CD4-positive, CD25-positive, alpha-beta regulatory T cell (primary cell): ENCODE measurements around the gene PIM3. TPM values are rescaled to one million over a fixed set of nuclear protein-coding genes. Genes with fewer than 3 reads are reported as not detected.

Source experiments
- ATAC-seq, 2 donors: fragments of 150-1000 bp; cut with Tn5 transposase; one replicate each; pipeline ENCODE4 v1.10.0; 2021; ENCODE audit warnings: low read depth in 2 of 2, moderate number of reproducible peaks in 2 of 2, moderate library complexity in 1 of 2
- DNase-seq, 3 donors: peaks; one replicate each; pipeline versions ENCODE4 v3.0.0 to v3.0.0-alpha.2; 2012 to 2022; ENCODE audit warnings: mixed read lengths in 1 of 3
- H3K27ac ChIP-seq: one replicate; pipeline ENCODE4 v1.7.0; 2013; ENCODE audit warnings: mild to moderate bottlenecking, low read length; ENCODE audit not compliant: insufficient read depth, poor library complexity, severe bottlenecking
- H3K27me3 ChIP-seq: one replicate; pipeline ENCODE4 v1.7.0; 2013; ENCODE audit warnings: low read length; ENCODE audit not compliant: control insufficient read depth, insufficient read depth
- H3K36me3 ChIP-seq: one replicate; pipeline ENCODE4 v1.7.0; 2013; ENCODE audit warnings: mild to moderate bottlenecking, low read length, moderate library complexity; ENCODE audit not compliant: control insufficient read depth, insufficient read depth
- H3K4me1 ChIP-seq: 2 replicates; pipeline ENCODE4 v1.7.0; 2013; ENCODE audit warnings: mild to moderate bottlenecking, low read length; ENCODE audit not compliant: insufficient read depth, control insufficient read depth, poor library complexity, severe bottlenecking
- H3K4me3 ChIP-seq: one replicate; pipeline ENCODE4 v1.7.0; 2013; ENCODE audit warnings: low read depth, mild to moderate bottlenecking, low read length, moderate library complexity
- H3K9me3 ChIP-seq, 2 experiments: 1 replicate in 1 of 2; 2 replicates in 1 of 2; pipeline ENCODE4 v1.7.0; 2013; ENCODE audit warnings: low read length in 2 of 2, mild to moderate bottlenecking in 1 of 2, moderate library complexity in 1 of 2; ENCODE audit not compliant: control insufficient read depth in 2 of 2
- H3K27ac Mint-ChIP-seq, 3 donors: one replicate each; pipeline ENCODE4 v1.8.0; 2020 to 2022; ENCODE audit warnings: mild to moderate bottlenecking in 3 of 3, mixed read lengths in 3 of 3, moderate library complexity in 2 of 3
- H3K27me3 Mint-ChIP-seq: one replicate; pipeline ENCODE4 v1.8.0; 2022; ENCODE audit warnings: mild to moderate bottlenecking, mixed read lengths
- H3K36me3 Mint-ChIP-seq: one replicate; pipeline ENCODE4 v1.8.0; 2020; ENCODE audit warnings: mixed read lengths
- H3K4me1 Mint-ChIP-seq, 4 donors: one replicate each; pipeline ENCODE4 v1.8.0; 2020 to 2022; ENCODE audit warnings: mixed read lengths in 4 of 4, mild to moderate bottlenecking in 1 of 4
- H3K4me3 Mint-ChIP-seq, 4 donors: one replicate each; pipeline ENCODE4 v1.8.0; 2020 to 2022; ENCODE audit warnings: mild to moderate bottlenecking in 4 of 4, mixed read lengths in 4 of 4, moderate library complexity in 3 of 4
- H3K9me3 Mint-ChIP-seq, 7 donors: one replicate each; pipeline ENCODE4 v1.8.0; 2020 to 2022; ENCODE audit warnings: mixed read lengths in 7 of 7, mild to moderate bottlenecking in 3 of 7, moderate library complexity in 2 of 7
- polyA plus RNA-seq, 4 donors: library from polyadenylated mRNA; unstranded; fragments of 300-500 nt; fragmentation: Illumina TruSeq; gene quantifications; one replicate each; pipeline ENCODE4 v1.2.3, GENCODE V29; 2021
- total RNA-seq: library from RNA; stranded (reverse); gene quantifications from one replicate; pipeline ENCODE4 v1.2.3, GENCODE V29; 2022

Gene PIM3
- total and polyA plus RNA-seq, 5 donors from 2014 or later, result 34.0 to 294 (median 41.3) TPM

GRCh38 chr22:50009765-50010675, 49.4 kb downstream of the PIM3 start:
- Histone ChIP-seq H3K4me1 (peaks cover 40% of the 10 kb centered on the region), H3K27me3 (no peaks in the 10 kb centered on the region), H3K9me3 (no peaks in the 10 kb centered on the region), H3K27ac (no peak overlapping the region), H3K36me3 (no peaks in the 10 kb centered on the region), H3K4me3 (no peak overlapping the region)
- H3K4me1 Mint-ChIP-seq, result peaks cover 0 to 25% (median 5%) of the 10 kb centered on the region in 4 donors
- DNase-seq (no peak), ATAC-seq (no peak)
- H3K27ac Mint-ChIP-seq, result peak overlapping the region in 1 of 3 donors; percentile 69
- no peaks in the 10 kb centered on the region for H3K9me3 Mint-ChIP-seq
- peaks cover 4% of the 10 kb centered on the region for H3K27me3 Mint-ChIP-seq
- no peaks in the 10 kb centered on the region for H3K36me3 Mint-ChIP-seq
- peak overlapping the region in 3 of 4 donors; percentile 31 to 63 (median 51) for H3K4me3 Mint-ChIP-seq

- H3K9me3 ChIP-seq, result no peaks in the 10 kb centered on the region
- no peak overlapping the region for H3K4me3 ChIP-seq
- H3K4me1 ChIP-seq, result peaks cover 46% of the 10 kb centered on the region
- H3K36me3 Mint-ChIP-seq, result no peaks in the 10 kb centered on the region
- DNase-seq, result peak in 2 of 3 donors; percentile 47 to 63
- H3K9me3 Mint-ChIP-seq, result no peaks in the 10 kb centered on the region
- peak overlapping the region; percentile 77 for H3K27ac ChIP-seq
- H3K36me3 ChIP-seq, result no peaks in the 10 kb centered on the region
- H3K4me1 Mint-ChIP-seq, result peaks cover 0 to 25% (median 5%) of the 10 kb centered on the region in 4 donors
- peak overlapping the region; percentile 29 to 74 (median 55) for H3K27ac Mint-ChIP-seq
- no peaks in the 10 kb centered on the region for H3K27me3 ChIP-seq
- H3K27me3 Mint-ChIP-seq, result peaks cover 4% of the 10 kb centered on the region
- peak overlapping the region in 3 of 4 donors; percentile 44 to 79 (median 68) for H3K4me3 Mint-ChIP-seq
- peak; percentile 39 to 52 for ATAC-seq
These were observed 50.3 kb downstream of the PIM3 start for GRCh38 chr22:50010676-50011446.

GRCh38 chr22:50011447-50012210, 51.1 kb downstream of the PIM3 start:
- H3K27ac Mint-ChIP-seq, result peak overlapping the region; percentile 29 to 89 (median 76)
- Histone ChIP-seq H3K4me3 (no peak overlapping the region), H3K36me3 (no peaks in the 10 kb centered on the region), H3K4me1 (peaks cover 54% of the 10 kb centered on the region), H3K27ac (peak overlapping the region; percentile 77), H3K27me3 (no peaks in the 10 kb centered on the region), H3K9me3 (no peaks in the 10 kb centered on the region)
- ATAC-seq, result no peak
- no peak for DNase-seq
- H3K4me1 Mint-ChIP-seq, result peaks cover 0 to 28% (median 5%) of the 10 kb centered on the region in 4 donors
- H3K27me3 Mint-ChIP-seq, result peaks cover 4% of the 10 kb centered on the region
- H3K9me3 Mint-ChIP-seq, result no peaks in the 10 kb centered on the region
- H3K36me3 Mint-ChIP-seq, result no peaks in the 10 kb centered on the region
- peak overlapping the region; percentile 56 to 79 (median 70) for H3K4me3 Mint-ChIP-seq

GRCh38 chr22:50012211-50013181, 51.9 kb downstream of the PIM3 start, which contains the start of gene IL17REL:
Gene IL17REL, minus strand, starts transcription at chr22:50012765. Its CDS starts 119 bp downstream, at chr22:50012646.
- Mint-ChIP-seq H3K36me3 (no peaks in the 10 kb centered on the region), H3K9me3 (no peaks in the 10 kb centered on the region), H3K4me1 (peaks cover 0 to 35% (median 6%) of the 10 kb centered on the region in 4 donors), H3K4me3 (peak within 1 kb of the TSS; percentile 56 to 79 (median 70)), H3K27ac (peak within 1 kb of the TSS; percentile 29 to 91 (median 78)), H3K27me3 (peaks cover 4% of the 10 kb centered on the region)
- H3K9me3 ChIP-seq, result no peaks in the 10 kb centered on the region
- H3K4me3 ChIP-seq, result no peak within 1 kb of the TSS
- no peaks in the 10 kb centered on the region for H3K36me3 ChIP-seq
- H3K4me1 ChIP-seq, result peaks cover 62% of the 10 kb centered on the region
- DNase-seq (no peak), ATAC-seq (no peak)
- peak within 1 kb of the TSS; percentile 77 for H3K27ac ChIP-seq
- no peaks in the 10 kb centered on the region for H3K27me3 ChIP-seq

Other genes starting within 250 kb of the PIM3 start
- gene BRD1, start 132.9 kb upstream of the PIM3 start, total RNA-seq, result 133 TPM
- gene BRD1, start 132.9 kb upstream of the PIM3 start, polyA plus RNA-seq, result 1 to 10 TPM; 2.0 to 2.4 (median 2.2) TPM
- 17.1 TPM for gene ZBED4, start 106.9 kb upstream of the PIM3 start, total RNA-seq
- 1 to 10 TPM; 6.1 to 7.4 (median 6.9) TPM for gene ZBED4, start 106.9 kb upstream of the PIM3 start, polyA plus RNA-seq
- 18.1 TPM for gene ALG12, start 42.3 kb upstream of the PIM3 start, total RNA-seq
- 10 to 100 TPM; 12.6 to 16.9 (median 15.0) TPM for gene ALG12, start 42.3 kb upstream of the PIM3 start, polyA plus RNA-seq
- gene CRELD2, start 42.1 kb upstream of the PIM3 start, total RNA-seq, result 37.8 TPM
- gene CRELD2, start 42.1 kb upstream of the PIM3 start, polyA plus RNA-seq, result 10 to 100 TPM; 22.4 to 38.2 (median 31.8) TPM
- 0.57 TPM for gene IL17REL, start 52.0 kb downstream of the PIM3 start, total RNA-seq
- gene IL17REL, start 52.0 kb downstream of the PIM3 start, polyA plus RNA-seq, result under 1 TPM in 1 of 4 donors, not detected in 3; 0.07 TPM
- gene TTLL8, start 97.5 kb downstream of the PIM3 start, total RNA-seq, result not detected
- not detected for gene TTLL8, start 97.5 kb downstream of the PIM3 start, polyA plus RNA-seq
- 1.1 TPM for gene MLC1, start 124.7 kb downstream of the PIM3 start, total RNA-seq
- under 1 TPM in 3 of 4 donors, not detected in 1; 0.20 to 0.87 (median 0.28) TPM for gene MLC1, start 124.7 kb downstream of the PIM3 start, polyA plus RNA-seq
- not detected for gene MOV10L1, start 129.2 kb downstream of the PIM3 start, total RNA-seq
- not detected for gene MOV10L1, start 129.2 kb downstream of the PIM3 start, polyA plus RNA-seq
- not detected for gene PANX2, start 210.0 kb downstream of the PIM3 start, total RNA-seq
- gene PANX2, start 210.0 kb downstream of the PIM3 start, polyA plus RNA-seq, result not detected
- gene TRABD, start 225.1 kb downstream of the PIM3 start, total RNA-seq, result 115 TPM
- 10 to 100 TPM; 33.0 to 47.6 (median 38.5) TPM for gene TRABD, start 225.1 kb downstream of the PIM3 start, polyA plus RNA-seq
- gene SELENOO, start 240.2 kb downstream of the PIM3 start, total RNA-seq, result 31.9 TPM
- 1 to 10 TPM; 1.8 to 6.5 (median 3.3) TPM for gene SELENOO, start 240.2 kb downstream of the PIM3 start, polyA plus RNA-seq